HG03354 (cell line): ENCODE data around the gene BGLAP.
"Not testable (repeated sequence)": the region's sequence is repeated elsewhere in the genome, so short reads cannot be mapped to it uniquely, and the experiment has no call there.

Experiments
- ATAC-seq: cut with Tn5 transposase; IDR thresholded peaks from one replicate; pipeline ENCODE4 v1.9.1; 2021; ENCODE audit warnings: mild to moderate bottlenecking; ENCODE audit not compliant: unreplicated experiment, poor library complexity, severe bottlenecking

The BGLAP gene

GRCh38 chr1:156241926-156242325, at the start of gene BGLAP:
TSS of gene BGLAP (plus strand) at chr1:156242184. CDS start at chr1:156242232, 48 bp downstream.
- ATAC-seq: no peak

GRCh38 chr1:156193208-156193487, 48.8 kb upstream of the BGLAP start:
- ATAC-seq: no peak

GRCh38 chr1:156193488-156194299, 48.3 kb upstream of the BGLAP start, which contains the start of gene SLC25A44:
TSS of gene SLC25A44 (plus strand) at chr1:156194104. CDS start at chr1:156199848, 5,744 bp downstream.
- ATAC-seq: peak; percentile 95

- peak; percentile 12 for ATAC-seq
Measured at GRCh38 chr1:156194300-156194652, 47.7 kb upstream of the BGLAP start.

- no peak for ATAC-seq
Measured at GRCh38 chr1:156195853-156196252, 46.1 kb upstream of the BGLAP start.

GRCh38 chr1:156196445-156196844, 45.5 kb upstream of the BGLAP start:
- ATAC-seq: no peak

- no peak for ATAC-seq
Measured at GRCh38 chr1:156198831-156199349, 43.1 kb upstream of the BGLAP start.

GRCh38 chr1:156200044-156200443, 41.9 kb upstream of the BGLAP start:
- ATAC-seq: no peak

GRCh38 chr1:156203331-156203730, 38.7 kb upstream of the BGLAP start:
- ATAC-seq: no peak

GRCh38 chr1:156204686-156205085, 37.3 kb upstream of the BGLAP start:
- no peak for ATAC-seq

GRCh38 chr1:156211243-156211642, 30.7 kb upstream of the BGLAP start:
- ATAC-seq: no peak

- no peak for ATAC-seq
Measured at GRCh38 chr1:156212130-156212529, 29.9 kb upstream of the BGLAP start.

- peak; percentile 93 for ATAC-seq
Measured at GRCh38 chr1:156212833-156213643, 28.9 kb upstream of the BGLAP start, which contains the start of gene PMF1. TSS of gene PMF1 (plus strand) at chr1:156213007. CDS start at chr1:156213016, 9 bp downstream.

- ATAC-seq: no peak
Measured at GRCh38 chr1:156213644-156213966, 28.4 kb upstream of the BGLAP start.

GRCh38 chr1:156214024-156214748, 27.8 kb upstream of the BGLAP start:
- ATAC-seq: no peak

GRCh38 chr1:156216361-156217086, 25.5 kb upstream of the BGLAP start:
- ATAC-seq: not testable (repeated sequence)

GRCh38 chr1:156217871-156218270, 24.1 kb upstream of the BGLAP start:
- no peak for ATAC-seq

- no peak for ATAC-seq
Measured at GRCh38 chr1:156220226-156220625, 21.8 kb upstream of the BGLAP start.

GRCh38 chr1:156221986-156222692, 19.8 kb upstream of the BGLAP start:
- ATAC-seq: no peak
